ENCODE data around the gene CEBPA.

The CEBPA gene

DNA sequence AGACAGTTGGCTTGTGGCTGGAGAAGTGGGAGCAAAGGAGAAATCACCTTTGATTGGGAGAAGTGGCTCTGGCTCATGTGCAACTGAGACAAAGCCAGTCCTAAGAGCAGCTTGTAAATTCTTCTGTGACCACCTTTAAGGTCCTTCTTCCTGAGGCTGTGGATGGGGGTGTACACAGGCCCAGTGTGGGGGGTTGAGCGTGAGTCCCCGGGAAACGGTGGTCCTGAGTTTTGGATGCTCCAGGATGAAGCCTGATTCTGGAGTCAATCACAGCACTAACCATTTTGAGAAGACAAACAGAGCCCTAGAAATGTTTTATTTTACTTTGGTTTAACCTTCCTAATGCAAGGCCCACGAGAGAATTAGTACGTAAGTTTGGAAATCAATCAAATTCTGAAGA, 3.9 kb upstream of the CEBPA start:
- no peak overlapping the region for H3K9ac ChIP-seq (ENCODE audit: low read length)
- H3K27me3 ChIP-seq (ENCODE audit: insufficient read depth, low read length): no peaks in the 10 kb centered on the region
- no peaks in the 10 kb centered on the region for H3K79me2 ChIP-seq (ENCODE audit: insufficient read depth, low read length)
- H3K36me3 ChIP-seq (ENCODE audit: insufficient read depth, low read length): no peaks in the 10 kb centered on the region
- no peak overlapping the region for H3K27ac ChIP-seq (ENCODE audit: low read depth, low read length, poor library complexity, severe bottlenecking)
- H3K9me2 ChIP-seq (ENCODE audit: low read depth, low read length): no peaks in the 10 kb centered on the region
- no peak overlapping the region for H3K4me3 ChIP-seq (ENCODE audit: low read depth, low read length, poor library complexity, severe bottlenecking)
- H3K9me3 ChIP-seq (ENCODE audit: low read length): no peaks in the 10 kb centered on the region
- H2AFZ ChIP-seq (ENCODE audit: low read length): no peak overlapping the region
- H4K20me1 ChIP-seq (ENCODE audit: insufficient read depth, low read length): no peaks in the 10 kb centered on the region
- TF ChIP-seq, protein P1, sequence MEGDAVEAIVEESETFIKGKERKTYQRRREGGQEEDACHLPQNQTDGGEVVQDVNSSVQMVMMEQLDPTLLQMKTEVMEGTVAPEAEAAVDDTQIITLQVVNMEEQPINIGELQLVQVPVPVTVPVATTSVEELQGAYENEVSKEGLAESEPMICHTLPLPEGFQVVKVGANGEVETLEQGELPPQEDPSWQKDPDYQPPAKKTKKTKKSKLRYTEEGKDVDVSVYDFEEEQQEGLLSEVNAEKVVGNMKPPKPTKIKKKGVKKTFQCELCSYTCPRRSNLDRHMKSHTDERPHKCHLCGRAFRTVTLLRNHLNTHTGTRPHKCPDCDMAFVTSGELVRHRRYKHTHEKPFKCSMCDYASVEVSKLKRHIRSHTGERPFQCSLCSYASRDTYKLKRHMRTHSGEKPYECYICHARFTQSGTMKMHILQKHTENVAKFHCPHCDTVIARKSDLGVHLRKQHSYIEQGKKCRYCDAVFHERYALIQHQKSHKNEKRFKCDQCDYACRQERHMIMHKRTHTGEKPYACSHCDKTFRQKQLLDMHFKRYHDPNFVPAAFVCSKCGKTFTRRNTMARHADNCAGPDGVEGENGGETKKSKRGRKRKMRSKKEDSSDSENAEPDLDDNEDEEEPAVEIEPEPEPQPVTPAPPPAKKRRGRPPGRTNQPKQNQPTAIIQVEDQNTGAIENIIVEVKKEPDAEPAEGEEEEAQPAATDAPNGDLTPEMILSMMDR (IDR thresholded peaks at IDR 0.05; ENCODE audit: low read length): no peak
- no peak for TF ChIP-seq EZH2 (IDR thresholded peaks at IDR 0.05; ENCODE audit: borderline replicate concordance, low read length)
- no peaks in the 10 kb centered on the region for H3K4me1 ChIP-seq (ENCODE audit: insufficient read depth, low read length, severe bottlenecking)
- no peak overlapping the region for H3K4me2 ChIP-seq (ENCODE audit: low read length)
- no peaks in the 10 kb centered on the region for H3F3A ChIP-seq (ENCODE audit: insufficient read depth, low read length)

DNA sequence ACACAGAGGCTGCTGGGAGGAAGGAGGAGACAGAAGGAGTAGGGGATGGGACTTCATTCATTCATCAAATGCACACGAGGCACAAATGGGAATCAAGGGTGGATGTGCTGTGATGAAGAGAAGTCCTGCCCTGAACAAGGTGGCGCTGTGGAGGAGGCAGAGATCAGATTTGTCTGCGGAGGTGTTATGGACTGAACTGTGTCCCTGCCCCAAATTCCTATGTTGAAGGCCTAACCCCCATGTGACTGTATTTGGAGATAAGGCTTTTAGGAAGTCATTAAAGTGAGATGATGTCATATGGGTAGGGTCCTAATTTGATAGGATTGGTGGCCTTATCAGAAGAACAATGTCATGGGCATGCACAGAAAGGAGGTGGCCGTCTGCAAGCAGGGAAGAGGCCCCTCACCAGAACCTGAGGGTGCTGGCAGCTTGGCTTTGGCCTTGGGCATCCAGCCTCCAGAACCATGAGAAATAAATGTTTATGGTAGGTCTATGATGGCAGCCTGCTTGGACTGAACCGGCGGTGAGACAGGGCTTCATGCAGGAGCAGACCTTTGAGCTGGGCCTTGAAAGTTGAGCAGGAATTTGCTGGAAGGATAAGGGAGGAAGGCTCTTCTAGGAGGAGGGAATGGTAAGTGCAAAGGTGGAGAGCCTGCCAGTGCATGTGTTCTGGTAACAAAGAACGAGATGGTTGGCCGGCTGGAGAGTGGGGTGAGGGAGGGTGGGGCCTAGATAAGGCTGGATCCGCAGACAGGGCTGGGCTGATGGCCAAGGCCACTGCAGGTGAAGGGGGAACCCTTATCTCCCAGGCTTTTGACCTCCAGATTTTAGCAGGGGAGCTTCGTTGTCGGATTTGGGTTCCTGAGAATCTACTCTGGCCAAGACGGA, 2.7 kb upstream of the CEBPA start:
- H3K4me2 ChIP-seq (ENCODE audit: low read length): no peak overlapping the region
- no peak overlapping the region for H3K4me3 ChIP-seq (ENCODE audit: low read depth, low read length, poor library complexity, severe bottlenecking)
- no peaks in the 10 kb centered on the region for H3K9me2 ChIP-seq (ENCODE audit: low read depth, low read length)
- H4K20me1 ChIP-seq (ENCODE audit: insufficient read depth, low read length): no peaks in the 10 kb centered on the region
- H3K36me3 ChIP-seq (ENCODE audit: insufficient read depth, low read length): no peaks in the 10 kb centered on the region
- H3K27ac ChIP-seq (ENCODE audit: low read depth, low read length, poor library complexity, severe bottlenecking): no peak overlapping the region
- H2AFZ ChIP-seq (ENCODE audit: low read length): no peak overlapping the region
- no peaks in the 10 kb centered on the region for H3K27me3 ChIP-seq (ENCODE audit: insufficient read depth, low read length)
- H3K9me3 ChIP-seq (ENCODE audit: low read length): no peaks in the 10 kb centered on the region
- no peaks in the 10 kb centered on the region for H3K79me2 ChIP-seq (ENCODE audit: insufficient read depth, low read length)
- H3K4me1 ChIP-seq (ENCODE audit: insufficient read depth, low read length, severe bottlenecking): no peaks in the 10 kb centered on the region
- H3K9ac ChIP-seq (ENCODE audit: low read length): no peak overlapping the region
- TF ChIP-seq, protein P1 (IDR thresholded peaks at IDR 0.05; ENCODE audit: low read length): peak; percentile 23; the same call in 1 of the 2 replicates
- no peak for TF ChIP-seq EZH2 (IDR thresholded peaks at IDR 0.05; ENCODE audit: borderline replicate concordance, low read length)
- no peaks in the 10 kb centered on the region for H3F3A ChIP-seq (ENCODE audit: insufficient read depth, low read length)

DNA sequence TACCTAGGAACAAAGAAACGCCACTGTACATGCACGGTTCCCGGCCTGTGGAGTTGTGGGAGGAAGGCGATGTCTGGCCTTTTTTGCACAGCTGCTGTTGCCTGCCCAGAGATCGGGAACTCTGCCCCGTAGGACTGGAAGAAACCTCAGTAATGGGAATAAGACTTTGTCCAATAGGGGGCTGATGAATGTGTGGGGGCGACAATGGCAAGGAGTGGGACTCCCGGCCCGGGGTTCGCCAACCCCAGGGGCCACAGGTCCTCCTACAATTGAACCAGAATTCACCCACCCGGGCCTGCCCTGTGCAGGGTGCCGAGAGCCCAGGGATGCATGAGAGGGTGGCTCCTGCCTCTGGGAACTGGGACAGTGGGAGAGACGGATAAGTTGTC, 2.0 kb upstream of the CEBPA start:
- Histone ChIP-seq H2AFZ (ENCODE audit: low read length) (no peak overlapping the region), H3K27me3 (ENCODE audit: insufficient read depth, low read length) (no peaks in the 10 kb centered on the region), H3K36me3 (ENCODE audit: insufficient read depth, low read length) (no peaks in the 10 kb centered on the region), H3K4me2 (ENCODE audit: low read length) (no peak overlapping the region), H3K9ac (ENCODE audit: low read length) (no peak overlapping the region), H3K4me1 (ENCODE audit: insufficient read depth, low read length, severe bottlenecking) (no peaks in the 10 kb centered on the region), H4K20me1 (ENCODE audit: insufficient read depth, low read length) (no peaks in the 10 kb centered on the region), H3K4me3 (ENCODE audit: low read depth, low read length, poor library complexity, severe bottlenecking) (no peak overlapping the region), H3K79me2 (ENCODE audit: insufficient read depth, low read length) (no peaks in the 10 kb centered on the region), H3K27ac (ENCODE audit: low read depth, low read length, poor library complexity, severe bottlenecking) (no peak overlapping the region), H3F3A (ENCODE audit: insufficient read depth, low read length) (no peaks in the 10 kb centered on the region), H3K9me2 (ENCODE audit: low read depth, low read length) (no peaks in the 10 kb centered on the region), H3K9me3 (ENCODE audit: low read length) (no peaks in the 10 kb centered on the region)
- TF ChIP-seq, protein P1 (IDR thresholded peaks at IDR 0.05; ENCODE audit: low read length): no peak
- TF ChIP-seq EZH2 (IDR thresholded peaks at IDR 0.05; ENCODE audit: borderline replicate concordance, low read length): no peak

All from OCI-LY1 (cell line).